Omental fat pad (tissue), 4 donors: ENCODE measurements around the gene CNIH4. TPM values are rescaled to one million over a fixed set of nuclear protein-coding genes. Genes with fewer than 3 reads are reported as not detected.

ENCODE experiments used
- ATAC-seq: fragments of 150-250 bp; one replicate; pipeline ENCODE4 v1.9.1; 2016; ENCODE audit warnings: mild to moderate bottlenecking, moderate library complexity; ENCODE audit not compliant: low FRiP score
- DNase-seq: peaks from one replicate; pipeline ENCODE4 v3.0.0-alpha.2; 2019; ENCODE audit warnings: low spot score
- CTCF ChIP-seq, 3 donors: fragments of 450-650 bp; IDR thresholded peaks; one replicate each; pipeline ENCODE4 v1.5.1; 2016 to 2017; ENCODE audit warnings: antibody characterized with exemption in 3 of 3, mild to moderate bottlenecking in 3 of 3, moderate library complexity in 2 of 3
- total RNA-seq, 4 donors: library from RNA; depleted of rRNA; stranded (reverse); fragments of >200 nt; gene quantifications; one replicate each; pipeline ENCODE4 v1.1.0, GENCODE V29; 2016

Gene CNIH4
- total RNA-seq, 4 donors from 2014 or later = 32.2 to 63.8 (median 35.7) TPM

DNA sequence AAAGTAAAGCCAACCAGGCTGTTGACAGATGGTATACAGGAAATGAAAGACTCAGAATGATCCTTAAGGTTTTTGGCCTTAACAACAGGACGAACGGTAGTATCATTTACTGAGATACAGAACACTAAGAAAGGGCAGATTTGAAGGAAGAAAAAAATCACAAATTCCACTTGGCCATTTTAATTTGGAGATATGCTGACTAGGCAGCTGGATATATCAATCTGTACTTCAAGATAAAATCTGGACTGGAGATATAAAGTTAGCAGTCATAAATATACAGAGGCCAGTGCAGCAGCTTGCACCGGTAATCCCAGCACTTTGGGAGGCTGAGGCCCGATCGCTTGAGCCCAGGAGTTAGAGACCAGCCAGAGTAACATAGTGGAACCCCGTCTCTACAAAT, 28.0 kb upstream of the CNIH4 start:
- no peak for ATAC-seq
- no peak for DNase-seq
- no peak for TF ChIP-seq CTCF (IDR thresholded peaks at IDR 0.05)

DNA sequence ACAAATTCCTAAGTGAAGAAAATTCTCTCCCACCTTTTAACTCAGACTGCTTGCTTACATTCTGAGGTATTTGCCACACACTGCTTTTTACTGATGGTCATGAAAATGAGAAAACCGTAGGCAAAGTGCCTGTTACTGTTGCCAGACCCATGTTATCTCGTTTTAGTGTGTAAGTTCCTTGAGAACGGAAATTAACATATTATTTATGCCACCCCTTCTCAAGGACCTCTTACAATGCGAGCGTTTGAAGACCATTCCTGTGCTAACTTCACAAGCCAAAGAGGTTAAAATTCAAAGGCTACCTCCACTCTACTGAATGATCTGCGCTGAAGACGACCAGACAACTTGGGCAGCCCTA, 27.2 kb upstream of the CNIH4 start:
- TF ChIP-seq CTCF (IDR thresholded peaks at IDR 0.05) = no peak
- ATAC-seq = no peak
- no peak for DNase-seq

- DNase-seq (peak; percentile 31), ATAC-seq (peak; percentile 96)
- TF ChIP-seq CTCF (IDR thresholded peaks at IDR 0.05) = no peak
These were observed 26.6 kb upstream of the CNIH4 start, which contains the start of gene NVL for GRCh38 chr1:224329842-224330753. NVL (minus strand) TSS chr1:224330172; CDS start chr1:224330127, 45 bp downstream.

GRCh38 chr1:224331326-224331725, 25.4 kb upstream of the CNIH4 start:
- no peak for DNase-seq
- no peak for ATAC-seq
- no peak for TF ChIP-seq CTCF (IDR thresholded peaks at IDR 0.05)

DNA sequence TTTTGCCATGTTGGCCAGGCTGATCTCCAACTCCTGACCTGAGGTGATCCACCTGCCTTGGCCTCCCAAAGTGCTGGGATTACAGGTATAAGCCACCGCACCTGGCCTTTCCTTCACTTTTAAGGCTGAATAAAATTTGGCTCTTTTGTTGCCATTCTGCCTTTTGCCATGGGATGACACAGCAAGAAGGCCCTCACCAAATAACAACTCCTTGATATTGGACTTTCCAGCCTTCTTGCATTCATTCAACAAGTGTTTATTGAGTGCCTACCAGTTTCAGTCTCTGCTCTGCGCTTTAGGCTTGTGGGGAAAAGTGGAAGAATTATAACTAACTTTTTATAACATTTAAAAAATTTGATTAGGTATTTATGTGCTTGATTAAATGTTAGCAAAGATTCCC, 24.9 kb upstream of the CNIH4 start:
- no peak for TF ChIP-seq CTCF (IDR thresholded peaks at IDR 0.05)
- no peak for DNase-seq
- no peak for ATAC-seq

- no peak for DNase-seq
- peak; percentile 42 for ATAC-seq
- no peak for TF ChIP-seq CTCF (IDR thresholded peaks at IDR 0.05)
These were observed 23.3 kb upstream of the CNIH4 start for GRCh38 chr1:224333309-224333926.
